K562 (cell line): ENCODE measurements around the gene ADSS2. TPM values are rescaled to one million over a fixed set of nuclear protein-coding genes. Genes with fewer than 3 reads are reported as not detected.

ENCODE experiments used
- ATAC-seq: fragments of 200-7000 bp; cut with Tn5 transposase; 3 replicates; pipeline ENCODE4 v1.9.1; 2020; ENCODE audit warnings: moderate library complexity
- BruUV-seq: library from RNA; stranded (reverse); fragments of 400-500 nt; replicated peaks from 2 replicates; lab custom pipeline; 2021; lab: Mats Ljungman, UMichigan
- CTCF ChIA-PET: fragments of 300-600 bp; formaldehyde crosslinking; extraction: SDS; loops from one replicate; lab custom pipeline; 2021; ENCODE audit warnings: low intra/inter-chr PET ratio; lab: Yijun Ruan, JAX
- POLR2A ChIA-PET: fragments of 300-600, 350-650 bp; sonication (Branson Sonifier 250); formaldehyde crosslinking; extraction: SDS; loops from one replicate; lab custom pipeline; 2021; ENCODE audit warnings: antibody characterized with exemption, inconsistent platforms; lab: Yijun Ruan, JAX
- DNase-seq, 4 experiments: peaks; one replicate each; pipeline versions ENCODE4 v3.0.0 to v3.0.0-alpha.2; 2011 to 2018; ENCODE audit warnings: low spot score in 3 of 4, mixed read lengths in 3 of 4; ENCODE audit errors: extremely low read depth in 1 of 4
- FAIRE-seq: peaks from 2 replicates; lab custom pipeline; 2011; peaks lifted over from hg19 to GRCh38; lab: Jason Lieb, UNC
- H2AFZ ChIP-seq: 2 replicates; pipeline ENCODE4 v1.6.0; 2011; ENCODE audit warnings: low read depth, low read length, control low read depth, inconsistent platforms
- H3K27ac ChIP-seq: fragments of 200-600 bp; 3 replicates; pipeline ENCODE4 v1.8.0; 2011; ENCODE audit warnings: low read depth, mild to moderate bottlenecking, control low read depth, inconsistent platforms, low read length, moderate library complexity, mixed read lengths; ENCODE audit errors: extremely low read depth
- H3K27me3 ChIP-seq, 2 experiments: fragments of 300-600 bp in 1 of 2; 2 replicates in 1 of 2; 3 replicates in 1 of 2; pipeline versions ENCODE4 v1.6.0 to v1.8.0; 2011; ENCODE audit warnings: inconsistent platforms in 2 of 2, low read length in 2 of 2, mild to moderate bottlenecking in 1 of 2, mixed read lengths in 1 of 2, moderate library complexity in 1 of 2; ENCODE audit not compliant: control insufficient read depth in 2 of 2, insufficient read depth in 2 of 2
- H3K36me3 ChIP-seq: fragments of 300-600 bp; 3 replicates; pipeline ENCODE4 v1.8.0; 2011; ENCODE audit warnings: mild to moderate bottlenecking, low read length, inconsistent platforms; ENCODE audit not compliant: control insufficient read depth, insufficient read depth
- H3K4me1 ChIP-seq, 2 experiments: fragments of 200-600 bp in 1 of 2; replicated peaks in 1 of 2; 2 replicates in 1 of 2; 3 replicates in 1 of 2; pipeline versions ENCODE4 v1.5.1 to v1.8.0; 2011; ENCODE audit warnings: inconsistent platforms in 2 of 2, low read length in 2 of 2, mild to moderate bottlenecking in 1 of 2, mixed read lengths in 1 of 2, moderate library complexity in 1 of 2; ENCODE audit not compliant: control insufficient read depth in 2 of 2, insufficient read depth in 2 of 2
- H3K4me2 ChIP-seq: 2 replicates; pipeline ENCODE4 v1.6.1; 2011; ENCODE audit warnings: low read length, control low read depth, inconsistent platforms, mixed read lengths; ENCODE audit not compliant: insufficient read depth
- H3K4me3 ChIP-seq: fragments of 200-600 bp; sonication (generic), shearing (Covaris generic); 2 replicates; pipeline ENCODE4 v1.5.1; 2016; ENCODE audit warnings: control low read depth, inconsistent platforms
- H3K79me2 ChIP-seq: fragments of 200-600 bp; 3 replicates; pipeline ENCODE4 v1.8.0; 2011; ENCODE audit warnings: low read length, inconsistent platforms; ENCODE audit not compliant: control insufficient read depth, insufficient read depth
- H3K9ac ChIP-seq, 2 experiments: 2 replicates each; pipeline versions ENCODE4 v1.6.0 to v1.6.1; 2011; ENCODE audit warnings: low read depth in 2 of 2, low read length in 2 of 2, control low read depth in 1 of 2, inconsistent platforms in 1 of 2, mild to moderate bottlenecking in 1 of 2, mixed read lengths in 1 of 2; ENCODE audit not compliant: insufficient read depth in 1 of 2
- H3K9me1 ChIP-seq: one replicate; pipeline ENCODE4 v1.6.0; 2011; ENCODE audit warnings: inconsistent platforms, mild to moderate bottlenecking, low read length, moderate library complexity; ENCODE audit not compliant: control insufficient read depth, insufficient read depth
- H3K9me3 ChIP-seq: replicated peaks from 2 replicates; pipeline ENCODE4 v1.5.1; 2011; ENCODE audit warnings: low read depth, low read length, inconsistent platforms; ENCODE audit not compliant: control insufficient read depth, insufficient read depth
- H4K20me1 ChIP-seq: replicated peaks from 2 replicates; pipeline ENCODE4 v1.6.1; 2011; ENCODE audit warnings: low read length, inconsistent platforms, mixed read lengths; ENCODE audit not compliant: control insufficient read depth, insufficient read depth
- ADNP ChIP-seq: fragments of 200-800 bp; sonication (Bioruptor generic); IDR thresholded peaks from 2 replicates; pipeline ENCODE4 v1.6.1; 2016; ENCODE audit warnings: missing genetic modification characterization, missing compliant biosample characterization
- DDX20 ChIP-seq: fragments of 450-650 bp; IDR thresholded peaks from 2 replicates; pipeline ENCODE4 v1.6.1; 2016; ENCODE audit warnings: missing genetic modification characterization, low read depth, mild to moderate bottlenecking, missing compliant biosample characterization, moderate library complexity
- HDGF ChIP-seq: fragments of 450-650 bp; IDR thresholded peaks from 2 replicates; pipeline ENCODE4 v1.6.1; 2016
- POU5F1 ChIP-seq: fragments of 150-350 bp; IDR thresholded peaks from 2 replicates; pipeline ENCODE4 v1.6.1; 2014; ENCODE audit warnings: borderline replicate concordance, low read length, low read depth, mild to moderate bottlenecking; ENCODE audit not compliant: partially characterized antibody
- SRSF7 ChIP-seq: fragments of 200-400 bp; formaldehyde crosslinking; optimal IDR thresholded peaks from 2 replicates; pipeline ENCODE3; 2017; ENCODE audit warnings: mild to moderate bottlenecking, low read depth, low read length
- STAG1 ChIP-seq: sonication (generic); formaldehyde crosslinking; IDR thresholded peaks from 2 replicates; pipeline ENCODE4 v1.5.0; 2020; ENCODE audit warnings: missing genetic modification reagents, borderline replicate concordance
- WGBS: fragments of 100-300 bp; shearing (Covaris generic); methylation state at CpG from one replicate; pipeline ENCODE4 v1.1.6; 2016; ENCODE audit warnings: low coverage, mixed read lengths; ENCODE audit not compliant: insufficient coverage; ENCODE audit errors: missing lambda C conversion rate; 5-methylcytosine and 5-hydroxymethylcytosine counted together
- in situ Hi-C: fragments of 300-500 bp; cut with MboI; formaldehyde crosslinking; loops from 4 replicates; pipeline ENCODE4 v1.15.0; 2018; ENCODE audit warnings: inconsistent platforms, mixed read lengths
- intact Hi-C: fragments of 100-400 bp; cut with micrococcal nuclease; formaldehyde crosslinking; loops from 2 replicates; pipeline ENCODE4 v1.14.2; 2022
- polyA plus RNA-seq, 8 experiments: library from polyadenylated mRNA; depleted of rRNA in 4 of 8; stranded (reverse) in 5 of 8; unstranded in 3 of 8; fragments of >200 nt; fragmentation: Nextera tagmentation in 2 of 8; fragmentation: Illumina TruSeq in 1 of 8; extraction: Ambion mirVana in 2 of 8; extraction: Trizol in 1 of 8; gene quantifications; 2 replicates each; pipeline versions ENCODE4 v1.2.1 to v1.2.3, GENCODE V29; 2011 to 2014; ENCODE audit warnings: inconsistent platforms in 1 of 8, missing spikeins in 1 of 8
- total RNA-seq, 7 experiments: library from RNA; depleted of rRNA in 6 of 7; stranded (reverse); fragments of >200 nt in 6 of 7; fragmentation: Illumina TruSeq in 2 of 7; extraction: Trizol in 2 of 7; gene quantifications; 2 replicates each; pipeline versions ENCODE4 v1.2.1 to v1.2.3, GENCODE V29; 2011 to 2021; ENCODE audit warnings: low replicate concordance in 1 of 7
- TF ChIP-seq, protein P1 (sequence below): fragments of 450-650 bp; formaldehyde crosslinking; IDR thresholded peaks from 2 replicates; pipeline ENCODE4 v1.4.0; 2022; ENCODE audit warnings: missing genetic modification characterization
- TF ChIP-seq, protein P2 (sequence below): fragments of 250-450 bp; sonication (Bioruptor Pico); IDR thresholded peaks from 2 replicates; pipeline ENCODE4 v1.5.0; 2021

Gene ADSS2
- total and polyA plus RNA-seq, 9 of the 15 experiments (the other 6 are each of a cell fraction or from before 2014, with no cell fraction given): 8.8 to 63.8 (median 59.4) TPM

DNA sequence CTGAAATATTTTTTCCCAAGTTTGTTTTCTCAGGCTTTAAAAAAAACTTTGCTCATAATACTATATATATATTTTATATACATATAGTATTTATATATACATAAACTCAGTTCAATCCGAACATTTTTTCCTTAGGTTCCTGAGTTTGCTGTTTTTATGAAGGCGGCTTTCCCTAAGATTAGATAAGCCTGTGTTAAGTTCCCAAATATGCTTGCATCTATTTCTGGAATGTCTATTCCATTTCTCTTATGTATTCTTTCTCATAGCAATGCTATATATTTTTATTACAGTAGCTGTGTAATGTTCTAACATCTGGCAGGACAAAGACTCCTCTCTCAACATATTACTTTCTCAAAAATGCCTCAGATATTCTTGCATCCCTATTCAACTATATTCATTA is 45.9 kb downstream of the ADSS2 start:
- Histone ChIP-seq H4K20me1 (no peaks in the 10 kb centered on the region), H3K27ac (no peak overlapping the region), H3K9ac (no peak overlapping the region), H3K4me1 (no peaks in the 10 kb centered on the region), H3K79me2 (no peaks in the 10 kb centered on the region), H3K27me3 (no peaks in the 10 kb centered on the region), H2AFZ (no peak overlapping the region), H3K9me3 (peaks cover 15% of the 10 kb centered on the region), H3K4me3 (no peak overlapping the region), H3K9me1 (no peaks in the 10 kb centered on the region), H3K4me2 (no peak overlapping the region), H3K36me3 (peaks cover 73% of the 10 kb centered on the region)
- in situ Hi-C loops: no loop called here
- POLR2A ChIA-PET: interaction anchor here (1.3 kb wide), 1 partner anchor 9 kb away, joined by 3 read pairs; no protein-coding TSS in a partner anchor
- no peak for TF ChIP-seq POU5F1
- TF ChIP-seq, protein P1, sequence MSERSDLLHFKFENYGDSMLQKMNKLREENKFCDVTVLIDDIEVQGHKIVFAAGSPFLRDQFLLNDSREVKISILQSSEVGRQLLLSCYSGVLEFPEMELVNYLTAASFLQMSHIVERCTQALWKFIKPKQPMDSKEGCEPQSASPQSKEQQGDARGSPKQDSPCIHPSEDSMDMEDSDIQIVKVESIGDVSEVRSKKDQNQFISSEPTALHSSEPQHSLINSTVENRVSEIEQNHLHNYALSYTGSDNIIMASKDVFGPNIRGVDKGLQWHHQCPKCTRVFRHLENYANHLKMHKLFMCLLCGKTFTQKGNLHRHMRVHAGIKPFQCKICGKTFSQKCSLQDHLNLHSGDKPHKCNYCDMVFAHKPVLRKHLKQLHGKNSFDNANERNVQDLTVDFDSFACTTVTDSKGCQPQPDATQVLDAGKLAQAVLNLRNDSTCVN: no peak
- no peak for TF ChIP-seq HDGF
- TF ChIP-seq SRSF7: no peak
- WGBS: 97% methylated on average over 2 of the region's 2 CpGs
- ATAC-seq (no peak), FAIRE-seq (no peak), DNase-seq (no peak)
- intact Hi-C loops: no loop called here
- BruUV-seq: no TSS peak
- CTCF ChIA-PET: no interaction called here

DNA sequence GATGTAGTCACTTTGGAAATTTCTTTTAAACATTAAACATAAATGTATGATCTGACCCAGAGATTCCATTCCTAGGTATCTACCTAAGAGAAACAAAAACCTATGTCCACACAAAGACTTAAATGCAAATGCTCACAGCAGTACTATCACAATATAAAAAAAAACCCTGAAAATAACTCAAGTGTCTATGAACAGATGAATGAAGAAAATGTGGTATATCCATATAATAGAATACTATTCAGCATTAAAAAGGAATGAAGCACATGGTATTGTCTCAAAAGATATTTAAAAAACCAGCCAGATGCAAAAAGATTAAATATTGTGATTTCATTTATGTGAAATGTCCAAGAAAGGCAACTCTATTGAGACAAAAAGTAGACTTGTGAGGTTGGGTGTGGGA is 48.3 kb downstream of the ADSS2 start:
- Histone ChIP-seq H3K79me2 (no peaks in the 10 kb centered on the region), H3K27ac (no peak overlapping the region), H3K27me3 (no peaks in the 10 kb centered on the region), H3K9me1 (no peaks in the 10 kb centered on the region), H3K9me3 (peaks cover 15% of the 10 kb centered on the region), H3K4me2 (no peak overlapping the region), H3K4me3 (no peak overlapping the region), H3K4me1 (no peaks in the 10 kb centered on the region), H4K20me1 (no peaks in the 10 kb centered on the region), H3K36me3 (peaks cover 50% of the 10 kb centered on the region), H2AFZ (no peak overlapping the region), H3K9ac (no peak overlapping the region)
- ATAC-seq: no peak
- POLR2A ChIA-PET: no interaction called here
- intact Hi-C loops (no loop called here), in situ Hi-C loops (no loop called here)
- CTCF ChIA-PET: no interaction called here
- TF ChIP-seq ADNP (tag) (no peak), STAG1 (CRISPR knock-in tag) (no peak), DDX20 (no peak)
- TF ChIP-seq, protein P2, sequence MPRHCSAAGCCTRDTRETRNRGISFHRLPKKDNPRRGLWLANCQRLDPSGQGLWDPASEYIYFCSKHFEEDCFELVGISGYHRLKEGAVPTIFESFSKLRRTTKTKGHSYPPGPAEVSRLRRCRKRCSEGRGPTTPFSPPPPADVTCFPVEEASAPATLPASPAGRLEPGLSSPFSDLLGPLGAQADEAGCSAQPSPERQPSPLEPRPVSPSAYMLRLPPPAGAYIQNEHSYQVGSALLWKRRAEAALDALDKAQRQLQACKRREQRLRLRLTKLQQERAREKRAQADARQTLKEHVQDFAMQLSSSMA: no peak
- DNase-seq: no peak
- no peak for FAIRE-seq
- BruUV-seq: no TSS peak
